PC-9 (cell line): ENCODE data around the gene PHLPP1.
A peak's percentile ranks its signal among the peaks of the same experiment; 100 is the strongest.

ENCODE experiments used
- CTCF ChIP-seq: fragments of 200-600 bp; sonication (generic); conservative IDR thresholded peaks from 2 replicates; pipeline ENCODE4 v1.6.1; 2017; ENCODE audit warnings: mixed run types, antibody characterized with exemption, mild to moderate bottlenecking, moderate library complexity
- EZH2 ChIP-seq: fragments of 200-600 bp; sonication (generic); IDR thresholded peaks from 2 replicates; pipeline ENCODE4 v1.8.0; 2017; ENCODE audit warnings: antibody characterized with exemption, low read depth

GRCh38 chr18:63022429-63023022, 307.2 kb downstream of the PHLPP1 start:
- TF ChIP-seq CTCF (peak; percentile 42; the same call in 1 of the 2 replicates), EZH2 (no peak)
